CD4-positive, alpha-beta T cell treated with Interleukin-4 for 4 hours (primary cell): ENCODE data around the gene MECR.
"Not testable (repeated sequence)": the region's sequence is repeated elsewhere in the genome, so short reads cannot be mapped to it uniquely, and the experiment has no call there.

ENCODE experiments used
- DNase-seq: peaks from one replicate; pipeline ENCODE4 v3.0.0-alpha.2; 2020

The MECR gene

GRCh38 chr1:29164588-29164987 lies 66.1 kb downstream of the MECR start:
- no peak for DNase-seq

GRCh38 chr1:29162476-29163138 lies 68.1 kb downstream of the MECR start:
- DNase-seq = no peak

GRCh38 chr1:29162025-29162424 lies 68.7 kb downstream of the MECR start:
- no peak for DNase-seq

DNA sequence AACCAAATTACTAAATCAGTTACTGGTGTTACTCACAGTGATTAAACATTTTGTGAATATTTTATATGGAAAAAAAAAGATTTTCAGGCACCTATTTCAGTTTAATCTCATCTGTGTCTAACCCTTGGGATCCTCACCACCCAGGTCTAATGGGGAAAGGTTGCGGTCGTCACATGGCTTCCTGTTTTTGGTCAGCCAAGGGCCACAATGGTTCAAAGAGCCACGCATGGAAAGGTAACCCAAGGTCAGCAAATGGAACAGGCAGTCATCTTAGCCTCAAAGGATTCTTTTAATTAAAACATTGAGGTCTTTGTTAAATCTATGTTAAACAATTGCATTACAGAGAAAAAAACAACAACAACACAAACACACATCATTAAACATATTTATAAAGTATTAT lies 71.0 kb downstream of the MECR start:
- DNase-seq = no peak

GRCh38 chr1:29157269-29157601 lies 73.5 kb downstream of the MECR start:
- no peak for DNase-seq

DNA sequence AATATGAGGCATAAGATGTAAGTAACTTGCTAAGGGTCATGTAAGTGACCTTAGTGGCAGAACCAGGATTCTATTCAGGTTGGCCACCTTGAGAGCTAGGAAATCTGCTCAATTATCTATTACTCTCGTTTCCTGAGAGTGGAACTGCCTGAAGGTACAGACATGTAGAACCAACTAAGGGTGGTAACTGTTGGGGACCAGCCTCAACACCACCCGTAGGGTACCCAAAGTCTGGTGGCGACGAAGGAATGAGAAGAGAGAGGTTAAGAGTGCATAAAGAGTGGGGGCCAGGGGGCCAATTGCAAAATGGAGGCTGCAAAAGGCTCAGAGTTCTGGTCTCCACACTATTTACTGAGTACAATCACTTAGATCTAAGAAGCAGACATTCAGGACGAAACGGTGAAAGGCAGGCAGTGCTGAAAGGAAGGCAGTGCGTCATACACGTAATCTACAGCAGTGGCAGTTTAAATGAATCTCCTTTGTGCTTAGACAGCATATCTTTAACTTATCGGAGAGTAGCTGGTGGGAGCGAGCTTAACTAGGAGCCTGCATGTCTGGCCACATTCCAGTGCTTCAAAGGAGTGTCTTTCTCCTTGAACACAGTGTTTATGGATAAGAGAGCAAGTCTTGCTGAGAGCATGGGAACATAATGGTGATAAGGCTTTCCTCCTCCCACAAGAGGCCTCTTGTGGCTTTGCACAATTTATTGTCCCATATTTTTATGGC lies 74.0 kb downstream of the MECR start:
- DNase-seq = no peak

GRCh38 chr1:29152046-29152805 lies 78.5 kb downstream of the MECR start:
- DNase-seq = no peak

DNA sequence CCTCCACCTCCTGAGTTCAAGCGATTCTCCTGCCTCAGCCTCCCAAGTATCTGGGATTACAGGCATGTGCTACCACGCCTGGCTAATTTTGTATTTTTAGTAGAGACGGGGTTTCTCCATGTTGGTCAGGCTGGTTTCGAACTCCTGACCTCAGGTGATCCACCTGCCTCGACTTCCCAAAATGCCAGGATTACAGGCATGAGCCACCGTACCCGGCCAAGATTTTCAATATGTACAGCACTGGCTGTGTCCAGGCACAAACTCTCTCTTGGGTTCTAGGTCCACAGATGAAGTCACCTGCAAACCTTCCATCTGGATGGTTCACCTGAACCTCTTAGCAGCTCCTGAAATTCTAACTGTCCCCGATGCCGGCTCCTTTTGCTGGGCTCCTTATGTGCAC lies 80.4 kb downstream of the MECR start:
- not testable (repeated sequence) for DNase-seq

- DNase-seq = no peak
Measured at GRCh38 chr1:29148656-29149491, 81.9 kb downstream of the MECR start.

DNA sequence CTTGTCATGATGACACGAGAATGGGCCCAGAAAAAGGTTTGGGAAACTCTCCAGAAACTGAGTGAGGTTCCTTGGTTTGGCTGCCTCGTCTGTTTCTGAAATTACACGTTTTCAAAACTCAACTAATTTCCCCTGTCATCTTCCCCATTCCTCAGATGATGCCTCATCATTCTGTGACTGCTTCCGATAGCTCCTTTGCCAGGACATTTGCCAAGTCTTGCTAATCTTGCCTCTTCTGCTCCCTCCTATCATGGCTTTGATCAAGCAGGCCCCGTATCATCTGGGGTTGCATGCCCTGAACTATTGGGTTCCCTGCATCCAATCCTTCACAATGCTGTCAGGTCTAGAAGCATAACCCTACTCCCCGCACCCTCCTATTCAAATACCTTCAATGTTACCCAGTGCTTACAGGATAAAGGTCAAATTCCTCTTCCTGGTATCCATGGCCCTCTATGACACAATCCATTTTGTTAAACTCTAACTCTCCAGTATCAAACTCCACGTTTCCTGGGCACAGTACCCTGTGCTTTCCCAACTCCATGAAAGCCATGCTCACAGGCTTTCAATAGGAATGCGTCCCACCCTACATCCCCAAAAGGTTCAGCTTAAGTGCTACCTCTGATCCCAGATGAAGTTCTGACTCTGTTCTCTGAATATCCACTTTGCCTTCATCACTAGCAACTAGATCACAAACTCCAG lies 84.8 kb downstream of the MECR start:
- no peak for DNase-seq

GRCh38 chr1:29144178-29144577 lies 86.6 kb downstream of the MECR start:
- no peak for DNase-seq

- no peak for DNase-seq
Measured at GRCh38 chr1:29142714-29143113, 88.0 kb downstream of the MECR start.
